HEK293 (cell line): ENCODE results near the gene GBA3.

Source experiments
- CTCF ChIA-PET: fragments of 350-600 bp; formaldehyde crosslinking; extraction: SDS; loops from one replicate; lab custom pipeline; 2021; ENCODE audit warnings: antibody characterized with exemption; lab: Yijun Ruan, JAX
- POLR2A ChIA-PET: fragments of 300-600 bp; formaldehyde crosslinking; extraction: SDS; loops from one replicate; lab custom pipeline; 2020; ENCODE audit warnings: antibody characterized with exemption, inconsistent platforms; lab: Yijun Ruan, JAX
- H3K27ac ChIP-seq: fragments of 200-500 bp; sonication (Bioruptor generic); 2 replicates; pipeline ENCODE4 v1.5.1; 2014; ENCODE audit warnings: low read depth, low read length, control low read depth, inconsistent platforms; ENCODE audit errors: extremely low read depth
- H3K36me3 ChIP-seq, 2 experiments: fragments of 200-500 bp in 1 of 2; sonication (Bioruptor generic) in 1 of 2; 1 replicate in 1 of 2; 2 replicates in 1 of 2; pipeline ENCODE4 v1.5.1; 2014 to 2017; ENCODE audit warnings: inconsistent platforms in 2 of 2, low read length in 2 of 2; ENCODE audit not compliant: control insufficient read depth in 2 of 2, insufficient read depth in 1 of 2
- H3K4me1 ChIP-seq: fragments of 200-500 bp; sonication (Bioruptor generic); 2 replicates; pipeline ENCODE4 v1.5.1; 2014; ENCODE audit warnings: mild to moderate bottlenecking, low read length, inconsistent platforms; ENCODE audit not compliant: control insufficient read depth, insufficient read depth
- H3K4me3 ChIP-seq: 2 replicates; pipeline ENCODE4 v1.5.1; 2011; ENCODE audit warnings: low read depth, mild to moderate bottlenecking, control low read depth, low read length, moderate library complexity
- H3K9me3 ChIP-seq: fragments of 200-500 bp; sonication (Bioruptor generic); 2 replicates; pipeline ENCODE4 v1.5.1; 2014; ENCODE audit warnings: low read depth, low read length, inconsistent platforms; ENCODE audit not compliant: control insufficient read depth, insufficient read depth
- BCL11A ChIP-seq: fragments of 450-650 bp; formaldehyde crosslinking; IDR thresholded peaks from 2 replicates; pipeline ENCODE4 v1.5.1; 2016; ENCODE audit warnings: low read depth, missing biosample characterization, missing genetic modification characterization
- GFI1B ChIP-seq: fragments of 450-650 bp; formaldehyde crosslinking; IDR thresholded peaks from 2 replicates; pipeline ENCODE4 v1.5.1; 2016; ENCODE audit warnings: missing biosample characterization, missing genetic modification characterization
- HOXA7 ChIP-seq: sonication (generic); formaldehyde crosslinking; IDR thresholded peaks from 2 replicates; pipeline ENCODE4 v1.8.1; 2022; ENCODE audit warnings: missing genetic modification reagents, borderline replicate concordance
- KLF1 ChIP-seq: fragments of 450-650 bp; formaldehyde crosslinking; IDR thresholded peaks from 2 replicates; pipeline ENCODE4 v1.5.1; 2016; ENCODE audit warnings: missing biosample characterization, missing genetic modification characterization
- OVOL3 ChIP-seq: fragments of 450-650 bp; formaldehyde crosslinking; IDR thresholded peaks from 2 replicates; pipeline ENCODE4 v1.5.1; 2016; ENCODE audit warnings: missing biosample characterization, missing genetic modification characterization
- PRDM10 ChIP-seq: fragments of 450-650 bp; formaldehyde crosslinking; IDR thresholded peaks from 2 replicates; pipeline ENCODE4 v1.5.1; 2016; ENCODE audit warnings: missing biosample characterization, missing genetic modification characterization
- SP3 ChIP-seq: fragments of 450-650 bp; formaldehyde crosslinking; IDR thresholded peaks from 2 replicates; pipeline ENCODE4 v1.5.1; 2016; ENCODE audit warnings: missing biosample characterization, missing genetic modification characterization
- TCF7L2 ChIP-seq: IDR thresholded peaks from 2 replicates; pipeline ENCODE4 v1.6.1; 2011; ENCODE audit warnings: low read depth, mild to moderate bottlenecking, inconsistent platforms, low read length, moderate library complexity, borderline replicate concordance
- ZBTB7A ChIP-seq: fragments of 450-650 bp; formaldehyde crosslinking; IDR thresholded peaks from 2 replicates; pipeline ENCODE4 v1.5.1; 2016; ENCODE audit warnings: low read depth, missing biosample characterization, missing genetic modification characterization
- ZFP3 ChIP-seq: fragments of 450-650 bp; formaldehyde crosslinking; IDR thresholded peaks from 2 replicates; pipeline ENCODE4 v1.5.1; 2016; ENCODE audit warnings: low read depth, missing biosample characterization, missing genetic modification characterization
- ZNF24 ChIP-seq: fragments of 450-650 bp; formaldehyde crosslinking; IDR thresholded peaks from 2 replicates; pipeline ENCODE4 v1.5.1; 2016; ENCODE audit warnings: missing biosample characterization, missing genetic modification characterization
- ZNF266 ChIP-seq: fragments of 450-650 bp; formaldehyde crosslinking; IDR thresholded peaks from 2 replicates; pipeline ENCODE4 v1.5.1; 2016; ENCODE audit warnings: missing biosample characterization, missing genetic modification characterization, low read depth
- ZNF350 ChIP-seq: fragments of 450-650 bp; formaldehyde crosslinking; IDR thresholded peaks from 2 replicates; pipeline ENCODE4 v1.5.0; 2017; ENCODE audit warnings: missing biosample characterization, mild to moderate bottlenecking, missing genetic modification characterization
- ZNF394 ChIP-seq: fragments of 450-650 bp; formaldehyde crosslinking; IDR thresholded peaks from 2 replicates; pipeline ENCODE4 v1.5.1; 2016; ENCODE audit warnings: missing biosample characterization, missing genetic modification characterization, mild to moderate bottlenecking, moderate library complexity, borderline replicate concordance
- ZNF449 ChIP-seq: fragments of 450-650 bp; formaldehyde crosslinking; IDR thresholded peaks from 2 replicates; pipeline ENCODE4 v1.5.1; 2017; ENCODE audit warnings: missing biosample characterization, mild to moderate bottlenecking, missing genetic modification characterization, moderate library complexity
- ZNF544 ChIP-seq: fragments of 450-650 bp; formaldehyde crosslinking; IDR thresholded peaks from 2 replicates; pipeline ENCODE4 v1.5.0; 2017; ENCODE audit warnings: missing biosample characterization, missing genetic modification characterization
- ZNF558 ChIP-seq: fragments of 450-650 bp; formaldehyde crosslinking; IDR thresholded peaks from 2 replicates; pipeline ENCODE4 v1.5.1; 2016; ENCODE audit warnings: missing biosample characterization, missing genetic modification characterization
- ZNF560 ChIP-seq: fragments of 450-650 bp; formaldehyde crosslinking; IDR thresholded peaks from 2 replicates; pipeline ENCODE4 v1.5.1; 2017; ENCODE audit warnings: missing biosample characterization, missing genetic modification characterization, borderline replicate concordance
- ZNF600 ChIP-seq: fragments of 450-650 bp; formaldehyde crosslinking; IDR thresholded peaks from 2 replicates; pipeline ENCODE4 v1.5.1; 2016; ENCODE audit warnings: missing biosample characterization, missing genetic modification characterization
- ZNF664 ChIP-seq: fragments of 450-650 bp; formaldehyde crosslinking; IDR thresholded peaks from 2 replicates; pipeline ENCODE4 v1.5.1; 2016; ENCODE audit warnings: missing biosample characterization, missing genetic modification characterization
- ZNF792 ChIP-seq: fragments of 450-650 bp; formaldehyde crosslinking; IDR thresholded peaks from 2 replicates; pipeline ENCODE4 v1.5.1; 2016; ENCODE audit warnings: missing biosample characterization, missing genetic modification characterization
- ZSCAN5A ChIP-seq: fragments of 450-650 bp; formaldehyde crosslinking; IDR thresholded peaks from 2 replicates; pipeline ENCODE4 v1.5.1; 2016; ENCODE audit warnings: missing biosample characterization, missing genetic modification characterization

Gene GBA3

GRCh38 chr4:22653752-22654151, 39.0 kb upstream of the GBA3 start (continued):
- no peak for TF ChIP-seq ZSCAN5A (tag by site-specific recombination)

- POLR2A ChIA-PET = no interaction called here
- TF ChIP-seq ZNF266 (tag by site-specific recombination) (no peak), ZNF544 (tag by site-specific recombination) (no peak), ZNF394 (no peak), ZNF792 (tag by site-specific recombination) (no peak), ZNF24 (no peak), SP3 (tag by site-specific recombination) (no peak)
- TF ChIP-seq, all 188 proteins: peak for 0
- CTCF ChIA-PET = interaction anchor here (0.6 to 0.8 kb wide), 2 partner anchors 32 to 761 kb away, joined by 3 read pairs; partner anchors contain the start of gene GBA3
Observed at GRCh38 chr4:22661443-22661842, 31.3 kb upstream of the GBA3 start.

GRCh38 chr4:22667332-22667940, 25.3 kb upstream of the GBA3 start:
- ChIA-PET POLR2A (no interaction called here), CTCF (no interaction called here)
- no peaks in the 10 kb centered on the region for H3K9me3 ChIP-seq
- no peak overlapping the region for H3K4me3 ChIP-seq
- no peaks in the 10 kb centered on the region for H3K4me1 ChIP-seq
- H3K36me3 ChIP-seq = no peaks in the 10 kb centered on the region
- TF ChIP-seq KLF1 (tag by site-specific recombination) (no peak), HOXA7 (CRISPR knock-in tag) (no peak), ZNF600 (tag by site-specific recombination) (no peak), BCL11A (tag by site-specific recombination) (no peak), ZNF449 (tag by site-specific recombination) (no peak), ZNF558 (no peak), GFI1B (tag by site-specific recombination) (no peak), ZNF664 (no peak), OVOL3 (tag by site-specific recombination) (no peak), ZNF394 (no peak), ZFP3 (no peak), ZNF350 (tag by site-specific recombination) (no peak), ZBTB7A (tag by site-specific recombination) (no peak), ZNF792 (tag by site-specific recombination) (no peak), TCF7L2 (no peak), PRDM10 (tag by site-specific recombination) (no peak), ZNF24 (no peak), ZNF560 (tag by site-specific recombination) (no peak)
- no peak overlapping the region for H3K27ac ChIP-seq

More at GRCh38 chr4:22661443-22661842, 31.3 kb upstream of the GBA3 start:
- Histone ChIP-seq H3K4me1 (no peaks in the 10 kb centered on the region), H3K9me3 (no peaks in the 10 kb centered on the region), H3K36me3 (no peaks in the 10 kb centered on the region), H3K27ac (no peak overlapping the region), H3K4me3 (no peak overlapping the region)
